Nephron (organoid): ENCODE measurements around the gene KCNIP4.

Source experiments
- H3K27ac Mint-ChIP-seq, 3 experiments: 2 replicates each; pipeline ENCODE4 v1.8.0; 2020; ENCODE audit warnings: mixed read lengths in 3 of 3, mild to moderate bottlenecking in 2 of 3, moderate library complexity in 1 of 3
- H3K27me3 Mint-ChIP-seq: 2 replicates; pipeline ENCODE4 v1.8.0; 2021; ENCODE audit warnings: low read depth, mild to moderate bottlenecking, moderate library complexity, mixed read lengths
- H3K36me3 Mint-ChIP-seq: 2 replicates; pipeline ENCODE4 v1.8.0; 2020; ENCODE audit warnings: low read depth, mixed read lengths
- H3K4me1 Mint-ChIP-seq: 2 replicates; pipeline ENCODE4 v1.8.0; 2020; ENCODE audit warnings: mixed read lengths
- H3K4me3 Mint-ChIP-seq, 3 experiments: 2 replicates each; pipeline ENCODE4 v1.8.0; 2020; ENCODE audit warnings: mild to moderate bottlenecking in 3 of 3, mixed read lengths in 3 of 3, moderate library complexity in 2 of 3
- H3K9me3 Mint-ChIP-seq: 2 replicates; pipeline ENCODE4 v1.8.0; 2020; ENCODE audit warnings: mixed read lengths
- TF ChIP-seq, protein P1 (sequence below), 3 experiments: fragments of 200-600 bp; sonication (generic); IDR thresholded peaks; one replicate each; pipeline ENCODE4 v1.5.0; 2021; ENCODE audit warnings: antibody characterized with exemption in 3 of 3; ENCODE audit not compliant: unreplicated experiment in 3 of 3

Gene KCNIP4

DNA sequence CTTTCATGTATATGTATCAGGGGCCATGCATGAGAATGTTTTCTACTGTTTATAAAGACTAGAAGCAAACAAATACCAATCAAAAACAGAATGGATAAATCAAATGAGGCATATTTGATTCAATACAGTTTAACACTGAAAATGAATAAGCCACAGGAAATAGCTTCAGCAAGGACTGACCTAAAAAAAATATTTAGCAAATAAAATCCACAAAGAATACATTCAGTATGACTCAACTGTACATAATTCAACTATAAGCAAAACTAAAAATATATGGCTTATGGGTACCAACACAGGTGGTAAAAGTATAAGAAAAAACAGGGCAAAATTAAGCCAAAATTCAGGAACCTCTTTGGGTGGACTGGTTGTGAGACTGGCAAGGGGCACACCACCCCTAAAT is 112.9 kb downstream of the KCNIP4 start:
- TF ChIP-seq, protein P1, sequence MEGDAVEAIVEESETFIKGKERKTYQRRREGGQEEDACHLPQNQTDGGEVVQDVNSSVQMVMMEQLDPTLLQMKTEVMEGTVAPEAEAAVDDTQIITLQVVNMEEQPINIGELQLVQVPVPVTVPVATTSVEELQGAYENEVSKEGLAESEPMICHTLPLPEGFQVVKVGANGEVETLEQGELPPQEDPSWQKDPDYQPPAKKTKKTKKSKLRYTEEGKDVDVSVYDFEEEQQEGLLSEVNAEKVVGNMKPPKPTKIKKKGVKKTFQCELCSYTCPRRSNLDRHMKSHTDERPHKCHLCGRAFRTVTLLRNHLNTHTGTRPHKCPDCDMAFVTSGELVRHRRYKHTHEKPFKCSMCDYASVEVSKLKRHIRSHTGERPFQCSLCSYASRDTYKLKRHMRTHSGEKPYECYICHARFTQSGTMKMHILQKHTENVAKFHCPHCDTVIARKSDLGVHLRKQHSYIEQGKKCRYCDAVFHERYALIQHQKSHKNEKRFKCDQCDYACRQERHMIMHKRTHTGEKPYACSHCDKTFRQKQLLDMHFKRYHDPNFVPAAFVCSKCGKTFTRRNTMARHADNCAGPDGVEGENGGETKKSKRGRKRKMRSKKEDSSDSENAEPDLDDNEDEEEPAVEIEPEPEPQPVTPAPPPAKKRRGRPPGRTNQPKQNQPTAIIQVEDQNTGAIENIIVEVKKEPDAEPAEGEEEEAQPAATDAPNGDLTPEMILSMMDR (IDR thresholded peaks at IDR 0.05; ENCODE audit: unreplicated experiment in 3 of 3): no peak
- H3K27ac Mint-ChIP-seq: no peak overlapping the region
- H3K27me3 Mint-ChIP-seq: no peaks in the 10 kb centered on the region
- no peaks in the 10 kb centered on the region for H3K36me3 Mint-ChIP-seq
- no peak overlapping the region for H3K4me3 Mint-ChIP-seq
- H3K4me1 Mint-ChIP-seq: no peaks in the 10 kb centered on the region
- H3K9me3 Mint-ChIP-seq: peaks cover 2% of the 10 kb centered on the region

DNA sequence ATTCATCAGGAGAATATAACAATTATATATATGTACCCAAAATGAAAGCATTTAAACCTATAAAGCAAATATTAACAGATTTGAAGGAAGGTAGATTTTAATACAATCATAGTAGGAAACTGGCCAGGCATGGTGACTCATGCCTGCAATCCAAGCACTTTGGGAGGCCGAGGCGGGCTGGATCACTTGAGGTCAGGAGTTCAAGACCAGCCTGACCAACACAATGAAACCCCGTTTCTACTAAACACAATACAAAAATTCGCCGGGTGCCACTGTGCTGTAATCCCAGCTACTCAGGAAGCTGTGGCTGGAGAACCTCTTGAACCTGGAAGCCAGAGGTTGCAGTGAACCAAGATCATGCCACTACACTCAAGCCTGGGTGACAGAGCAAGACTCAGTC is 118.3 kb downstream of the KCNIP4 start:
- Mint-ChIP-seq H3K27me3 (no peaks in the 10 kb centered on the region), H3K9me3 (peaks cover 2% of the 10 kb centered on the region), H3K4me3 (no peak overlapping the region), H3K27ac (no peak overlapping the region), H3K4me1 (no peaks in the 10 kb centered on the region), H3K36me3 (no peaks in the 10 kb centered on the region)
- TF ChIP-seq, protein P1 (IDR thresholded peaks at IDR 0.05; ENCODE audit: unreplicated experiment in 3 of 3): no peak

DNA sequence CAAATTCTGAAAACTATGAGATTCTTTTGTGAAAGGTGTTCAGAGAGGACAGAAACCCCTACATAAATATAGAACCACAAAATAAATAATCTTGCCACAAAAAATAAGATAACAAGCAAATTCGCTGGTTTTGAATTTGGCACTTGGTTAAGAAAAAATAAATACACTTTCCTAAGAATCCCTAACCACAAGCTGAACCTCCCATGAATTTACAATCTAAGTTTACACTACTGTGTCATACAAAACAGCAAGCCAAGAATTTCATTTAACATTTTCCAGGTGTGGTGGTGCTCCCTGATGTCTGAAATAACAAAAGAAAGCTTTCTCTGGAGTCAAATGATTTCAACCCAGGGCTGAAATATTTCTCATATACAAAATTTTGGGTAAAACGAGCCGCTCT is 121.0 kb downstream of the KCNIP4 start:
- H3K9me3 Mint-ChIP-seq: peaks cover 2% of the 10 kb centered on the region
- H3K27ac Mint-ChIP-seq: no peak overlapping the region
- no peak overlapping the region for H3K4me3 Mint-ChIP-seq
- no peaks in the 10 kb centered on the region for H3K36me3 Mint-ChIP-seq
- H3K4me1 Mint-ChIP-seq: no peaks in the 10 kb centered on the region
- TF ChIP-seq, protein P1 (IDR thresholded peaks at IDR 0.05; ENCODE audit: unreplicated experiment in 3 of 3): no peak
- no peaks in the 10 kb centered on the region for H3K27me3 Mint-ChIP-seq

DNA sequence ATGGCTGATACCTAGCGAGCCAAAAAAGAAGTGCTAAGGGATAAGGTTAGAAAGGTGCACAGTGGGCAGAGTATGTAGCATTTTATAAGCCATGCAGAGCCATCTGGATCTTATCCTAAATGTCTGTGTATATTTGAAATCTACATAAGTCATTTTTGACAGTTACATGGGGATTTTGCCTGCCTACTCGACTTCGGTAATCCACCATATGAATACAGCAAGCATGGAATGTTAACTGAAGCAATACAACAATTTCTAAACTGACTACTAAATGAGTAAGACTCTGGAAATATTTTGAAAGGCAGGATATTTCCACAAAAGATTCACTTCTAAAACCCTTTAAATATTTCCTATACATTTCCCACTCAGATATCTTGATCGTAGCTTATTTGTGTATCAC is 122.5 kb downstream of the KCNIP4 start:
- TF ChIP-seq, protein P1 (IDR thresholded peaks at IDR 0.05; ENCODE audit: unreplicated experiment in 3 of 3): no peak
- H3K4me3 Mint-ChIP-seq: no peak overlapping the region
- H3K27me3 Mint-ChIP-seq: no peaks in the 10 kb centered on the region
- no peaks in the 10 kb centered on the region for H3K9me3 Mint-ChIP-seq
- H3K4me1 Mint-ChIP-seq: no peaks in the 10 kb centered on the region
- no peaks in the 10 kb centered on the region for H3K36me3 Mint-ChIP-seq
- H3K27ac Mint-ChIP-seq: no peak overlapping the region

DNA sequence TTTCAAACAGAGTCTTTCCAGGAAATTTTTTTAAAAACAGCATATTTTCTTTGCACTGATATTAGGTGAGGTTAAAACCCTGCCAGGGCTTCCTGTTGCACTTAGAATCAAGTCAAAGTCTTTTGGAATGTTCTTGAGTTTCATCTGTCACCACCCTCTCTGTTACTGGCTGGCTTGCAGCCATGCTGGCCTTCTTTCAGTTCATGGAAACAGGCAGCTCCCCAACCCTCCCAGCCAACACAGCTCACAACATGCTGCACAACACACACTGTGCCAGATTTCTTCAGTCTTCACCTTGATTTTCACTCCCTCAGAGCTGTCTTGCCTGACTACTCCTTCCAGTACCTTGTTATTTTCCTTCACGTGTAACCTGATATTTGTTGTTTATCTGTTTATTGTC is 129.5 kb downstream of the KCNIP4 start:
- H3K9me3 Mint-ChIP-seq: peaks cover 22% of the 10 kb centered on the region
- no peak overlapping the region for H3K4me3 Mint-ChIP-seq

More for the DNA sequence above, 129.5 kb downstream of the KCNIP4 start:
- Mint-ChIP-seq H3K27me3 (peaks cover 5% of the 10 kb centered on the region), H3K27ac (no peak overlapping the region), H3K36me3 (no peaks in the 10 kb centered on the region), H3K4me1 (no peaks in the 10 kb centered on the region)
- TF ChIP-seq, protein P1 (IDR thresholded peaks at IDR 0.05; ENCODE audit: unreplicated experiment in 3 of 3): no peak
